ENCODE measurements around the gene TMEM200A. TPM values are rescaled to one million over a fixed set of nuclear protein-coding genes. Genes with fewer than 3 reads are reported as not detected.

Gene TMEM200A
- total and polyA plus RNA-seq, 2 of the 8 experiments (the other 6 are each of a cell fraction or from before 2014, with no cell fraction given) = 6.2 to 13.9 TPM

GRCh38 chr6:130322673-130323268 is 43.0 kb upstream of the TMEM200A start (continued):
- no peak for TF ChIP-seq CHD7 (IDR thresholded peaks at IDR 0.05; ENCODE audit: insufficient replicate concordance, low read length)
- TF ChIP-seq TEAD4 (IDR thresholded peaks at IDR 0.05; ENCODE audit: low read depth, low read length) = no peak
- TF ChIP-seq, protein P1, sequence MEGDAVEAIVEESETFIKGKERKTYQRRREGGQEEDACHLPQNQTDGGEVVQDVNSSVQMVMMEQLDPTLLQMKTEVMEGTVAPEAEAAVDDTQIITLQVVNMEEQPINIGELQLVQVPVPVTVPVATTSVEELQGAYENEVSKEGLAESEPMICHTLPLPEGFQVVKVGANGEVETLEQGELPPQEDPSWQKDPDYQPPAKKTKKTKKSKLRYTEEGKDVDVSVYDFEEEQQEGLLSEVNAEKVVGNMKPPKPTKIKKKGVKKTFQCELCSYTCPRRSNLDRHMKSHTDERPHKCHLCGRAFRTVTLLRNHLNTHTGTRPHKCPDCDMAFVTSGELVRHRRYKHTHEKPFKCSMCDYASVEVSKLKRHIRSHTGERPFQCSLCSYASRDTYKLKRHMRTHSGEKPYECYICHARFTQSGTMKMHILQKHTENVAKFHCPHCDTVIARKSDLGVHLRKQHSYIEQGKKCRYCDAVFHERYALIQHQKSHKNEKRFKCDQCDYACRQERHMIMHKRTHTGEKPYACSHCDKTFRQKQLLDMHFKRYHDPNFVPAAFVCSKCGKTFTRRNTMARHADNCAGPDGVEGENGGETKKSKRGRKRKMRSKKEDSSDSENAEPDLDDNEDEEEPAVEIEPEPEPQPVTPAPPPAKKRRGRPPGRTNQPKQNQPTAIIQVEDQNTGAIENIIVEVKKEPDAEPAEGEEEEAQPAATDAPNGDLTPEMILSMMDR (IDR thresholded peaks at IDR 0.05; ENCODE audit: control extremely low read depth in 1 of 3, insufficient read depth in 1 of 3, low read depth in 1 of 3, low read length in 3 of 3) = peak in 2 of 3 experiments; percentile 70 to 82; a peak in 3 of 4 replicates
- peak; percentile 90 to 92 for TF ChIP-seq RAD21 (IDR thresholded peaks at IDR 0.05 in 1 of 2, conservative IDR thresholded peaks at IDR 0.05 in 1 of 2; ENCODE audit: low read depth in 2 of 2, low read length in 2 of 2)
- no peak for TF ChIP-seq POU5F1 (IDR thresholded peaks at IDR 0.05; ENCODE audit: low read depth, low read length)
